NB4 (cell line): ENCODE results near the gene SYT6.

Experiments
- DNase-seq: peaks from one replicate; pipeline ENCODE4 v3.0.0; 2010; ENCODE audit warnings: low read depth
- H3K4me3 ChIP-seq: one replicate; pipeline ENCODE4 v1.5.1; 2011; ENCODE audit warnings: mild to moderate bottlenecking, low read depth, low read length, moderate library complexity
- MYC ChIP-seq: IDR thresholded peaks from 2 replicates; pipeline ENCODE4 v1.6.1; 2011; ENCODE audit warnings: low read depth, low read length
- POLR2A ChIP-seq: IDR thresholded peaks from 2 replicates; pipeline ENCODE4 v1.6.1; 2011; ENCODE audit warnings: mild to moderate bottlenecking; ENCODE audit not compliant: insufficient read length; ENCODE audit errors: extremely low read depth
- TF ChIP-seq, protein P1 (sequence below): IDR thresholded peaks from 2 replicates; pipeline ENCODE4 v1.6.1; 2011; ENCODE audit warnings: low read depth, low read length
- TF ChIP-seq, protein P2 (sequence below): IDR thresholded peaks from one replicate; pipeline ENCODE4 v1.5.1; 2012; ENCODE audit warnings: low read depth, low read length

SYT6 gene

DNA sequence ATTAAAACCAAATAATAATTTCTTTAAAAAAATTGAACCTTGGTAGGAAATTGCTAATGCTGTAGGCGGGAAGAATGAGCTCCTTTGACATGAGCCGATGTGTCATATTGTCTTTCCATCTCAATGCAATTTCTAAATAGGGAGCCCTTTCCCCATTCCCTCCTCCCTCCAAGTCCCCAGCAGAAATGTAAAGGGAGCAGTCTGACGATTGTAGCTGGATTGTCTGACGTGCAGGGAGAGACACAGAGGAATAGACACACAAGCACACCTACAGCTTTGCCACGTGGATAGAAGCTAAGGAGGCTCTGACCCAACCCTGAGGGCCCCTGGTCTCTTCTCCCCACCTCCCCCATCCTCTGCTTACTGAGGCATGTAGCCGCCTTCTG lies 3.6 kb upstream of the SYT6 start:
- H3K4me3 ChIP-seq, result no peak overlapping the region
- TF ChIP-seq, protein P1, sequence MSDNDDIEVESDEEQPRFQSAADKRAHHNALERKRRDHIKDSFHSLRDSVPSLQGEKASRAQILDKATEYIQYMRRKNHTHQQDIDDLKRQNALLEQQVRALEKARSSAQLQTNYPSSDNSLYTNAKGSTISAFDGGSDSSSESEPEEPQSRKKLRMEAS, result no peak
- TF ChIP-seq, protein P2, sequence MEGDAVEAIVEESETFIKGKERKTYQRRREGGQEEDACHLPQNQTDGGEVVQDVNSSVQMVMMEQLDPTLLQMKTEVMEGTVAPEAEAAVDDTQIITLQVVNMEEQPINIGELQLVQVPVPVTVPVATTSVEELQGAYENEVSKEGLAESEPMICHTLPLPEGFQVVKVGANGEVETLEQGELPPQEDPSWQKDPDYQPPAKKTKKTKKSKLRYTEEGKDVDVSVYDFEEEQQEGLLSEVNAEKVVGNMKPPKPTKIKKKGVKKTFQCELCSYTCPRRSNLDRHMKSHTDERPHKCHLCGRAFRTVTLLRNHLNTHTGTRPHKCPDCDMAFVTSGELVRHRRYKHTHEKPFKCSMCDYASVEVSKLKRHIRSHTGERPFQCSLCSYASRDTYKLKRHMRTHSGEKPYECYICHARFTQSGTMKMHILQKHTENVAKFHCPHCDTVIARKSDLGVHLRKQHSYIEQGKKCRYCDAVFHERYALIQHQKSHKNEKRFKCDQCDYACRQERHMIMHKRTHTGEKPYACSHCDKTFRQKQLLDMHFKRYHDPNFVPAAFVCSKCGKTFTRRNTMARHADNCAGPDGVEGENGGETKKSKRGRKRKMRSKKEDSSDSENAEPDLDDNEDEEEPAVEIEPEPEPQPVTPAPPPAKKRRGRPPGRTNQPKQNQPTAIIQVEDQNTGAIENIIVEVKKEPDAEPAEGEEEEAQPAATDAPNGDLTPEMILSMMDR, result no peak
- TF ChIP-seq MYC (no peak), POLR2A (no peak)
- DNase-seq, result no peak

DNA sequence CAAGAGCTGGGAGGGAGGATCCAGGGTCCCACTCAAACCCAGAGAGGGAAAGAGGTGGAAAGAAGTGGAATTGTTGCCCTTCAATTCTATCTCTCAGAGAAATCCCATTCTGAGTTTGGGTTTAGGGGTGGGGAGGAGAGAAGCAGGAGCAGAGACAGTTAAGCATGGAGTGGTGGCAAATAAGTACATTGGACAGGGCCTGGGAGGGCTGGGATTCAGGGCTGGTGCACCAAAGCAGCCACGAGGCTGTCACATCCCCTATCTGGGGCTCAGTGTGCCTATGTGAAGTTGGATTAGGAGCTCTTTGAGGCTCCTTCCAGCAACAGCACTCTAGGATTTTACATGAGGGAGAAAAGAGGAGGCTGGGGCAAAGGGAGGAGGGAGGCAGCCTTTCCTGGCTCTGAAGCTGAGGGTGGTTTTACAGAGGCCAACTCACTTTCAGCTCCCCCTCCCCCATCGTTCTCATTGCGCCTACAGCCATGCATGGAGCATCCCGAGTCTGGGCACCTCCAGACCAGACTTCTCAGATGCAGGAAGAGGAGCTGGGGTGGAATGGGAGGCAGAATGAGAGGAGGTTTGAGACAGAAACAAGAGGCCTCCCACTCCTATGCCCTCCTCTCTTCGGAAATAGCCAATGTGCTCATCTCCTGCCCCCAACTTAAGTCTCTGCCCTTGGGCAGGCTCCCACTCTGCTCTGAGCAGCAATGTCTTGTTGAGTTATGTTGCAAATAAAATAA lies 3.0 kb upstream of the SYT6 start:
- DNase-seq, result no peak
- no peak overlapping the region for H3K4me3 ChIP-seq
- TF ChIP-seq MYC, result no peak
- TF ChIP-seq, protein P1, result peak; percentile 26; the same call in 1 of the 2 replicates

DNA sequence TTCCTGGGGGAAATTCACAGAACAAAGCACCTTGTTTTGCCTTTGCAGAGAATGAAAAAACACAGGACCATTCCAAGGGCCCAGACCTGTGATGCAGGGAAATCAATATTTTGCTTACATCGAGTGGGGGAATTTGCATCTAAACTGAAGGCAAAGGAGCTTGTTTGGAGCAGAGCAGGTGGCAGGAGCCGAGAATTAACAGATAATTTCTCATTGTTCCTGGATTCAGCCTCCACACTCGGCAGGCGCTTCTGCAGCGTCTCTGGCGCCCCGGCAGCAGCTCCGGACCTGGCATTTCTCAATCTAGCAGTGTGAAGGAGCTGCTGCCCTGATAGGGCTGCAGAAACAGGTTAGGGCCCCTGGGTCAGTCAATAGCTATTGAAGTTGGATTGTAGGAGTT lies 2.0 kb upstream of the SYT6 start:
- no peak for DNase-seq
- no peak overlapping the region for H3K4me3 ChIP-seq
- TF ChIP-seq MYC, result no peak
- TF ChIP-seq, protein P1, result no peak

DNA sequence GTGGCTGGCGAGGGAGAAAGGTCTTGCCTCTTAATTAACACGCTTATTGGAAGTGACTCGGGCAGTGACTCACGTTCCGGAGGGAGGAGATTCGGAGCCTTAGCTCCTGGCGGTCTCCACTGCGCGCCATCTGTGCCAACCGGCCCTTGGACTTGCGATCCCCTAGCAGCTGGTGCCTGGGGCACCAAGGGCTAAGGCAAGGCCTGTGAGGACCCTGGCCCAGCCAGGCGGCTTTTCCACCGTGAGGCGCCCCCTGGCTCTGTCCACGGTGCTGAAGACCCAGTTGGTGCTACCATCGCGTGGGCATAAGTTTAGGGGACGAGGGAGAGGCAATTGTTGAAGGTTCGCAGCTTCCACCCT lies 1.3 kb upstream of the SYT6 start:
- DNase-seq, result peak; percentile 44

DNA sequence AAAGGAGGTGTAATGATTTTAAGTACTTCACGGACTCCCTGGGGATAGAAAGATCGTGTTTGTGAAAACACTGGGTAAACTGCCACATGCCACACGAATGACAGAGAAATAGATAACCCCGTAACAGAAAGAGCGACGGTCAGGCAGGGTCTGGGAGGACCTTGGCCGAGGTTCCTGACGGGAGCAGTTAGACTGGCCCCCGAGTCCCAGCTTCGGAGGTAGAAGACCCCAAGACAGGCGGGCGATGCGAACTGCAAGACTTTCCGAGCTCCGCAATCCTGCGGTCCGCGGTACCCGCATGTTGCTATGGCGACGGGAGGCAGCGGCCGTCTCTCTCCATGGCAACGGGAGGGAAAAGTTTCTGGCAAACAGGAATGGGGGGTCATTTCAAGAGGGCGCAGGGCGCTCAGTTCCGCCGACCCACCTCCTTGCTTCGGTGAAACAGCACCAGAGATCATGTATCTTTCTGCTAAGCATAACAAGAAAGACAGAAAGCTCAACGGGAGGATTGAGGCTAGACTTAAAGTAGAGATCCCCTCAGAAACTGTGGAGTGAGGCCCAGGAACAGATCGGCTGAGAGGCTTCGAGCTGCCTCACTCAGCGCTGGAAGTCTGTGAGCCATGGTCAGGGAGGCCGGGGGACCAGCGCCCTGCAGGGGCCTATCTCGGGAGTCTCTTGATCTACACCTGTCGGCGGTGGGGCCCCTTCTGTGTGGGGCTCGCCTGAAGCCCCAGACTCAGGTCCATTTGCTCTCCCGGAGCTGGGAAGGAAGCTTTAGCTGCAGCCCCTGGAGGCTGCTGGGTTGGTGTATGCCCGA lies 685 bp upstream of the SYT6 start:
- no peak overlapping the region for H3K4me3 ChIP-seq
- TF ChIP-seq, protein P2, result no peak
- TF ChIP-seq, protein P1, result no peak
- TF ChIP-seq POLR2A (no peak), MYC (no peak)
- DNase-seq, result no peak

More for the DNA sequence above, 1.3 kb upstream of the SYT6 start:
- H3K4me3 ChIP-seq, result no peak overlapping the region
- TF ChIP-seq POLR2A (no peak), MYC (no peak)
- TF ChIP-seq, protein P2, result no peak
- TF ChIP-seq, protein P1, result no peak

DNA sequence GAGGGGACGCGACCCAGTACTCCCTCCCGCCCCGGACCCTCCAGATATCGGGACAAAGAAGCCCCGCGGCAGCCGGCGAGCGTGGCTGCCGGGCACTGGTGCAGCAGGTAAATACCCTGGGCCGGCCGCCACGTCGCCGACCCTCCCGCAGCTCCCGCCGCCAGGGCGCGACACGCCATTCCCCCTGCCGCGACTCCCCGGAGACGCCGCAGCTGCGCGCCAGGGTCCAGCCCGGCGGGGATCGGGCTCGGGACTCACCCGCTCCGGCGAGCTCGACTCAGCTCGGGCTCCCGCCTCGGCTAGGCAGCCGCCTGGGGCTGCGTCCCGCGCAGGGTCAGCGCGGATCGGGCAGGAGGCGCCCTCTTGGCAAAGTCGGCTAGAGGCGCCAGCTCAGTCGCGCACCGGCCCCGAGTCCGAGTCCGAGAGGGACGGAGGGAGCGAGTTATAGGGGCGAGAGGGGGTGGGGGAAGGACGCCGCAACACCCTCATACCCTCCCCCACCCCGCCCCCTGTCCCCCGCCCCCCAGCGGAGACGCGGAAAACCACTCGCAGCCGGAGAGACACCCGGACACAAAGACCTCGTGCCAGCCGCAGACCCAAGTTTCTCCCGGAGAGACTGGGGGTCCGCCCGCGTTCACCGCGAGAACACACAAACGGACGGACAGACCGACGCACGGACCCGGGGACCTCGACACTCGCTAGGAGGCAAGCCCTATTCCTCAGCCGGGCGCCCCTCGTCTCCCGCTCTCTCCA lies 985 bp downstream of the SYT6 start:
- no peak overlapping the region for H3K4me3 ChIP-seq
- DNase-seq, result peak; percentile 14
- TF ChIP-seq MYC, result no peak
- TF ChIP-seq, protein P2, result no peak
- TF ChIP-seq, protein P1, result no peak
- TF ChIP-seq POLR2A, result no peak
